Hepatocyte (in vitro differentiated cells): ENCODE data around the gene RRP9.

Experiments
- EZH2 ChIP-seq: fragments of 200-600 bp; sonication (generic); IDR thresholded peaks from 2 replicates; pipeline ENCODE4 v1.6.1; 2016; ENCODE audit warnings: antibody characterized with exemption, mild to moderate bottlenecking, borderline replicate concordance
- EZH2phosphoT487 ChIP-seq: fragments of 200-600 bp; sonication (generic); IDR thresholded peaks from one replicate; pipeline ENCODE4 v1.6.1; 2018; ENCODE audit warnings: antibody characterized with exemption, mild to moderate bottlenecking, low read depth, moderate library complexity; ENCODE audit not compliant: unreplicated experiment, severe bottlenecking
- TF ChIP-seq, protein P1 (sequence below): fragments of 200-600 bp; sonication (generic); IDR thresholded peaks from 2 replicates; pipeline ENCODE4 v1.5.1; 2016; ENCODE audit warnings: antibody characterized with exemption, mild to moderate bottlenecking; ENCODE audit not compliant: poor library complexity

DNA sequence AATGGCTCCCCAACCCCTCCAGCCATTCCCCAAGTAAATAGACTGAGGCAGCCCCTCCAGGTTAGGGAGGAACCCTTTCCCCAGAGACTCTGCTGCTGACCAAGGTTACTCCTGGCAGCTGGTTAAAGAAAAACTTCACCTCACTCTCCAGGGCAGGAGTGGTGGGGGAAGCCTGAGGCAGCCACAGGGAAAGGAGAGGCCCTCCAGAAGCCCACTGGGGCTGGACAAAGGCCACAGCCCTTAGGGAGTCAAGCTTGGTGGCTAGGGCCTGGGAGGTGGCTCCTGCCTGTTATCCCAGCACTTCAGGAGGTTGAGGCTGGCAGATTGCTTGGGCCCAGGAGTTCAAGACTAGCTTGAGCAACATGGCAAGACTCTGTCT is 42.6 kb upstream of the RRP9 start:
- TF ChIP-seq, protein P1, sequence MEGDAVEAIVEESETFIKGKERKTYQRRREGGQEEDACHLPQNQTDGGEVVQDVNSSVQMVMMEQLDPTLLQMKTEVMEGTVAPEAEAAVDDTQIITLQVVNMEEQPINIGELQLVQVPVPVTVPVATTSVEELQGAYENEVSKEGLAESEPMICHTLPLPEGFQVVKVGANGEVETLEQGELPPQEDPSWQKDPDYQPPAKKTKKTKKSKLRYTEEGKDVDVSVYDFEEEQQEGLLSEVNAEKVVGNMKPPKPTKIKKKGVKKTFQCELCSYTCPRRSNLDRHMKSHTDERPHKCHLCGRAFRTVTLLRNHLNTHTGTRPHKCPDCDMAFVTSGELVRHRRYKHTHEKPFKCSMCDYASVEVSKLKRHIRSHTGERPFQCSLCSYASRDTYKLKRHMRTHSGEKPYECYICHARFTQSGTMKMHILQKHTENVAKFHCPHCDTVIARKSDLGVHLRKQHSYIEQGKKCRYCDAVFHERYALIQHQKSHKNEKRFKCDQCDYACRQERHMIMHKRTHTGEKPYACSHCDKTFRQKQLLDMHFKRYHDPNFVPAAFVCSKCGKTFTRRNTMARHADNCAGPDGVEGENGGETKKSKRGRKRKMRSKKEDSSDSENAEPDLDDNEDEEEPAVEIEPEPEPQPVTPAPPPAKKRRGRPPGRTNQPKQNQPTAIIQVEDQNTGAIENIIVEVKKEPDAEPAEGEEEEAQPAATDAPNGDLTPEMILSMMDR = no peak
- TF ChIP-seq EZH2 = no peak
- no peak for TF ChIP-seq EZH2phosphoT487
